Measurements from ENCODE around the gene ZNF428. TPM values are rescaled to one million over a fixed set of nuclear protein-coding genes. Genes with fewer than 3 reads are reported as not detected.
"Not testable (repeated sequence)": the region's sequence is repeated elsewhere in the genome, so short reads cannot be mapped to it uniquely, and the experiment has no call there.

Gene ZNF428
- total RNA-seq, 1 donor from 2014 or later = 39.1 TPM

GRCh38 chr19:43623889-43624670, 4.7 kb upstream of the ZNF428 start:
- no peak for DNase-seq (ENCODE audit: low spot score)
- ATAC-seq = no peak
- intact Hi-C loops (cut with DNase I) = no loop called here

- no peak for DNase-seq (ENCODE audit: low spot score)
- ATAC-seq = no peak
- intact Hi-C loops (cut with DNase I) = no loop called here
Measured at GRCh38 chr19:43622956-43623355, 3.5 kb upstream of the ZNF428 start.

- ATAC-seq (no peak), DNase-seq (ENCODE audit: low spot score) (no peak)
- intact Hi-C loops (cut with DNase I) = no loop called here
Measured at GRCh38 chr19:43622070-43622469, 2.6 kb upstream of the ZNF428 start.

- DNase-seq (ENCODE audit: low spot score) (no peak), ATAC-seq (no peak)
- intact Hi-C loops (cut with DNase I) = no loop called here
Measured at GRCh38 chr19:43620061-43621001, 902 bp upstream of the ZNF428 start.

- intact Hi-C loops (cut with DNase I) = no loop called here
- ATAC-seq = no peak
- DNase-seq (ENCODE audit: low spot score) = no peak
Measured at GRCh38 chr19:43618921-43619261, 538 bp downstream of the ZNF428 start.

- intact Hi-C loops (cut with DNase I) = no loop called here
- no peak for DNase-seq (ENCODE audit: low spot score)
- ATAC-seq = no peak
Measured at GRCh38 chr19:43616954-43617353, 2.5 kb downstream of the ZNF428 start.

GRCh38 chr19:43616306-43616705, 3.1 kb downstream of the ZNF428 start:
- intact Hi-C loops (cut with DNase I) = no loop called here
- no peak for DNase-seq (ENCODE audit: low spot score)
- ATAC-seq = no peak

- no peak for ATAC-seq
- intact Hi-C loops (cut with DNase I) = no loop called here
- DNase-seq (ENCODE audit: low spot score) = no peak
Measured at GRCh38 chr19:43612374-43612773, 7.1 kb downstream of the ZNF428 start.

- ATAC-seq (no peak), DNase-seq (ENCODE audit: low spot score) (no peak)
- intact Hi-C loops (cut with DNase I) = no loop called here
Measured at GRCh38 chr19:43611788-43612187, 7.6 kb downstream of the ZNF428 start, which contains the start of gene SRRM5. SRRM5 (plus strand) TSS chr19:43612088; CDS start chr19:43612122, 34 bp downstream.

- DNase-seq (ENCODE audit: low spot score) (no peak), ATAC-seq (no peak)
- intact Hi-C loops (cut with DNase I) = no loop called here
Measured at GRCh38 chr19:43610493-43610892, 8.9 kb downstream of the ZNF428 start.

GRCh38 chr19:43609872-43610271, 9.6 kb downstream of the ZNF428 start:
- intact Hi-C loops (cut with DNase I) = no loop called here
- ATAC-seq = no peak
- DNase-seq (ENCODE audit: low spot score) = no peak

GRCh38 chr19:43607238-43608205, 11.9 kb downstream of the ZNF428 start:
- intact Hi-C loops (cut with DNase I) = no loop called here
- no peak for DNase-seq (ENCODE audit: low spot score)
- ATAC-seq = no peak

- intact Hi-C loops (cut with DNase I) = no loop called here
Measured at GRCh38 chr19:43606569-43607229, 12.7 kb downstream of the ZNF428 start.

GRCh38 chr19:43605875-43606568, 13.4 kb downstream of the ZNF428 start:
- ATAC-seq = no peak
- intact Hi-C loops (cut with DNase I) = no loop called here
- no peak for DNase-seq (ENCODE audit: low spot score)

More at GRCh38 chr19:43606569-43607229, 12.7 kb downstream of the ZNF428 start:
- DNase-seq (ENCODE audit: low spot score) (no peak), ATAC-seq (no peak)

- ATAC-seq; DNase-seq (ENCODE audit: low spot score); intact Hi-C loops (cut with DNase I): not testable (repeated sequence)
Measured at GRCh38 chr19:43600326-43600725, 19.1 kb downstream of the ZNF428 start.

GRCh38 chr19:43599635-43600295, 19.7 kb downstream of the ZNF428 start:
- ATAC-seq (no peak), DNase-seq (ENCODE audit: low spot score) (no peak)
- intact Hi-C loops (cut with DNase I) = loop anchor here (10.0 kb wide), 1 partner anchor 55 kb away; no protein-coding TSS in a partner anchor

Data from sciatic nerve (tissue), 2 donors.